GM12878 (cell line): ENCODE results near the gene IFT88. TPM values are rescaled to one million over a fixed set of nuclear protein-coding genes. Genes with fewer than 3 reads are reported as not detected.

ENCODE experiments used
- ATAC-seq: fragments of 200-7000 bp; cut with Tn5 transposase; 3 replicates; pipeline ENCODE4 v1.9.1; 2020; ENCODE audit warnings: mild to moderate bottlenecking, moderate library complexity
- BruUV-seq: library from RNA; stranded (reverse); fragments of 400-500 nt; replicated peaks from 2 replicates; lab custom pipeline; 2021; lab: Mats Ljungman, UMichigan
- CTCF ChIA-PET: fragments of 300-600 bp; sonication (Branson Sonifier 250); formaldehyde crosslinking; extraction: SDS; loops from one replicate; lab custom pipeline; 2021; ENCODE audit warnings: inconsistent platforms; lab: Yijun Ruan, JAX
- POLR2A ChIA-PET: fragments of 350-600 bp; formaldehyde crosslinking; extraction: SDS; loops from one replicate; lab custom pipeline; 2021; ENCODE audit warnings: inconsistent platforms; lab: Charles Lee
- RAD21 ChIA-PET: fragments of 300-600 bp; sonication (Branson Sonifier 250); formaldehyde crosslinking; loops from one replicate; lab custom pipeline; 2023; ENCODE audit warnings: antibody characterized with exemption; ENCODE audit not compliant: unreplicated experiment; lab: Charles Lee
- SMC1A ChIA-PET: fragments of 300-600 bp; sonication (Branson Sonifier 250); formaldehyde crosslinking; loops from one replicate; lab custom pipeline; 2023; ENCODE audit not compliant: unreplicated experiment, uncharacterized antibody; lab: Charles Lee
- DNase-seq: peaks from one replicate; pipeline ENCODE4 v3.0.0-alpha.2; 2011; ENCODE audit warnings: low read depth, low spot score
- FAIRE-seq: peaks from 3 replicates; lab custom pipeline; 2011; peaks lifted over from hg19 to GRCh38; lab: Jason Lieb, UNC
- H2AFZ ChIP-seq: 2 replicates; pipeline ENCODE4 v1.6.0; 2011; ENCODE audit warnings: low read depth, low read length, control low read depth; ENCODE audit not compliant: control insufficient read depth
- H3K27ac ChIP-seq: 2 replicates; pipeline ENCODE4 v1.5.1; 2011; ENCODE audit warnings: control low read depth; ENCODE audit not compliant: control insufficient read depth, insufficient read depth
- H3K27me3 ChIP-seq, 2 experiments: replicated peaks in 1 of 2; 2 replicates each; pipeline versions ENCODE4 v1.6.0 to v1.6.1; 2011; ENCODE audit warnings: low read length in 1 of 2; ENCODE audit not compliant: control insufficient read depth in 2 of 2, insufficient read depth in 2 of 2
- H3K36me3 ChIP-seq, 2 experiments: 2 replicates each; pipeline ENCODE4 v1.5.1; 2011; ENCODE audit warnings: low read length in 1 of 2; ENCODE audit not compliant: control insufficient read depth in 2 of 2, insufficient read depth in 2 of 2
- H3K4me1 ChIP-seq: 2 replicates; pipeline ENCODE4 v1.6.1; 2011; ENCODE audit warnings: mild to moderate bottlenecking, low read length, moderate library complexity, mixed read lengths; ENCODE audit not compliant: control insufficient read depth, insufficient read depth
- H3K4me2 ChIP-seq: 2 replicates; pipeline ENCODE4 v1.6.0; 2011; ENCODE audit warnings: control low read depth; ENCODE audit not compliant: control insufficient read depth, insufficient read depth
- H3K4me3 ChIP-seq: fragments of 200-600 bp; sonication (generic); 2 replicates; pipeline ENCODE4 v1.5.1; 2016
- H3K79me2 ChIP-seq: 2 replicates; pipeline ENCODE4 v1.6.0; 2011; ENCODE audit warnings: low read length; ENCODE audit not compliant: control insufficient read depth, insufficient read depth
- H3K9ac ChIP-seq: 2 replicates; pipeline ENCODE4 v1.8.0; 2011; ENCODE audit warnings: low read length, control low read depth, mixed read lengths; ENCODE audit not compliant: control insufficient read depth, insufficient read depth
- H3K9me3 ChIP-seq: replicated peaks from 3 replicates; pipeline ENCODE4 v1.5.1; 2011; ENCODE audit warnings: mild to moderate bottlenecking, low read length; ENCODE audit not compliant: control insufficient read depth, insufficient read depth
- H4K20me1 ChIP-seq: 2 replicates; pipeline ENCODE4 v1.6.0; 2011; ENCODE audit not compliant: control insufficient read depth, insufficient read depth
- BHLHE40 ChIP-seq, 2 experiments: fragments of 450-650 bp in 1 of 2; IDR thresholded peaks; 2 replicates each; pipeline ENCODE4 v1.6.1; 2011 to 2017; ENCODE audit warnings: low read depth in 2 of 2, borderline replicate concordance in 1 of 2, improper control_type of control experiment in 1 of 2, low read length in 1 of 2, mild to moderate bottlenecking in 1 of 2
- CBFB ChIP-seq: IDR thresholded peaks from 2 replicates; pipeline ENCODE4 v1.6.1; 2016; ENCODE audit warnings: antibody characterized with exemption, low read depth
- CEBPB ChIP-seq, 2 experiments: fragments of 150-350 bp in 1 of 2; IDR thresholded peaks; 2 replicates each; pipeline ENCODE4 v1.6.1; 2012 to 2014; ENCODE audit warnings: low read depth in 2 of 2, low read length in 2 of 2, borderline replicate concordance in 1 of 2, inconsistent platforms in 1 of 2
- CHD2 ChIP-seq: IDR thresholded peaks from 2 replicates; pipeline ENCODE4 v1.6.1; 2011; ENCODE audit warnings: low read depth, low read length, improper control_type of control experiment, borderline replicate concordance
- KLF5 ChIP-seq: fragments of 450-650 bp; IDR thresholded peaks from 2 replicates; pipeline ENCODE4 v1.6.1; 2014; ENCODE audit warnings: mild to moderate bottlenecking; ENCODE audit not compliant: partially characterized antibody
- POLR2AphosphoS5 ChIP-seq: IDR thresholded peaks from 2 replicates; pipeline ENCODE4 v1.6.1; 2011; ENCODE audit warnings: mild to moderate bottlenecking, low read length, inconsistent platforms
- RB1 ChIP-seq: fragments of 450-650 bp; formaldehyde crosslinking; IDR thresholded peaks from 2 replicates; pipeline ENCODE4 v1.6.1; 2017; ENCODE audit warnings: mild to moderate bottlenecking, borderline replicate concordance
- WRNIP1 ChIP-seq: IDR thresholded peaks from 2 replicates; pipeline ENCODE4 v1.6.1; 2011; ENCODE audit warnings: low read depth, low read length, improper control_type of control experiment, borderline replicate concordance
- ZNF217 ChIP-seq: fragments of 450-650 bp; IDR thresholded peaks from 2 replicates; pipeline ENCODE4 v1.6.1; 2017; ENCODE audit warnings: antibody characterized with exemption, mild to moderate bottlenecking
- WGBS: methylation state at CpG from one replicate; pipeline ENCODE4 v1.1.6; 2016; ENCODE audit warnings: low lambda C conversion rate; ENCODE audit not compliant: insufficient replicate concordance, insufficient coverage; ENCODE audit errors: missing lambda C conversion rate; 5-methylcytosine and 5-hydroxymethylcytosine counted together
- in situ Hi-C: fragments of 300-500 bp; cut with MboI; formaldehyde crosslinking; loops from 9 replicates; pipeline ENCODE4 v1.14.3; 2018; ENCODE audit warnings: mixed read lengths
- intact Hi-C: fragments of 100-400 bp; cut with micrococcal nuclease; formaldehyde crosslinking; loops from one replicate; pipeline ENCODE4 v1.14.2; 2022; ENCODE audit not compliant: unreplicated experiment
- polyA plus RNA-seq, 11 experiments: library from polyadenylated mRNA; depleted of rRNA in 4 of 11; unstranded in 6 of 11; stranded (reverse) in 5 of 11; fragments of >200 nt; fragmentation: Nextera tagmentation in 4 of 11; fragmentation: Illumina TruSeq in 1 of 11; extraction: Ambion mirVana in 4 of 11; extraction: Trizol in 1 of 11; gene quantifications; 1 replicate in 1 of 11; 2 replicates in 10 of 11; pipeline versions ENCODE4 v1.2.1 to v1.2.3, GENCODE V29; 2011 to 2016; ENCODE audit warnings: inconsistent platforms in 2 of 11, missing spikeins in 2 of 11, low read depth in 1 of 11
- total RNA-seq, 4 experiments: library from RNA; depleted of rRNA in 3 of 4; stranded (reverse); fragments of >200 nt in 3 of 4; fragmentation: Illumina TruSeq in 1 of 4; extraction: Trizol in 1 of 4; gene quantifications; 2 replicates each; pipeline versions ENCODE4 v1.2.1 to v1.2.3, GENCODE V29; 2013 to 2021
- TF ChIP-seq, protein P1 (sequence below): fragments of 450-650 bp; formaldehyde crosslinking; IDR thresholded peaks from 2 replicates; pipeline ENCODE4 v1.5.0; 2022; ENCODE audit warnings: mild to moderate bottlenecking, missing genetic modification characterization
- TF ChIP-seq, protein P2 (sequence below): fragments of 450-650 bp; IDR thresholded peaks from 2 replicates; pipeline ENCODE4 v1.6.1; 2017; ENCODE audit warnings: borderline replicate concordance
- TF ChIP-seq, protein P3 (sequence below): IDR thresholded peaks from 2 replicates; pipeline ENCODE4 v1.6.1; 2011; ENCODE audit warnings: low read depth, low read length, improper control_type of control experiment, borderline replicate concordance
- TF ChIP-seq, protein P4 (sequence below): IDR thresholded peaks from 2 replicates; pipeline ENCODE4 v1.6.1; 2012; ENCODE audit warnings: improper control_type of control experiment, low read depth, low read length; ENCODE audit not compliant: insufficient replicate concordance

IFT88 gene
- total and polyA plus RNA-seq, 10 of the 15 experiments (the other 5 are each of a cell fraction or from before 2014, with no cell fraction given) = 2.9 to 5.6 (median 4.1) TPM

DNA sequence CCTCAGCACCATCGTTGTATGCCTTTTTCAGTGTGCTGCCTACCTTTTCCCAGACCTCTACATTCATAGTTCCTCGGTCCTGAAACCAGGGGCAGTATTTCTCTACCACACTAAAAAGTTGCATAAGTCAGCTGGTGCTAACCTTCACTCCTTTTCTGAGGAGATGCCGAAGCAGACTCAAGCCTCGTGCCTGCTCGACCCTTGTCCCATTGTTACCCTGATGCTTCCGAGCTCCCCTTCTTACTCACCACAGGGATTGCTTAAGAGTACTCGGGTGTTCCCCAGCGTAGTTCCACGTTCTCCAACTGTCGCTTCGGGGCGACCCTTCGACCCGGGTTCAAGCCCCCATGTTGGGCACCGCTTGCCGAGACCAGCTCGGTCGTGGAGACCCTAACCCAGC lies 117.6 kb downstream of the IFT88 start:
- in situ Hi-C loops = no loop called here
- 75% methylated on average over 18 of the region's 18 CpGs for WGBS
- no peaks in the 10 kb centered on the region for H3K4me1 ChIP-seq
- no peak overlapping the region for H3K27ac ChIP-seq
- SMC1A ChIA-PET = no interaction called here
- H2AFZ ChIP-seq = no peak overlapping the region
- H3K79me2 ChIP-seq = no peaks in the 10 kb centered on the region
- no peak overlapping the region for H3K4me2 ChIP-seq
- no peaks in the 10 kb centered on the region for H3K36me3 ChIP-seq
- intact Hi-C loops = no loop called here
- POLR2A ChIA-PET = no interaction called here
- H3K9me3 ChIP-seq = no peaks in the 10 kb centered on the region
- H3K9ac ChIP-seq = no peak overlapping the region
- no peak for FAIRE-seq
- RAD21 ChIA-PET = no interaction called here
- H4K20me1 ChIP-seq = no peaks in the 10 kb centered on the region
- H3K4me3 ChIP-seq = no peak overlapping the region
- H3K27me3 ChIP-seq = no peaks in the 10 kb centered on the region
- ATAC-seq = no peak
- no TSS peak for BruUV-seq
- CTCF ChIA-PET = interaction anchor here (0.9 kb wide), 1 partner anchor 16 kb away, joined by 4 read pairs; no protein-coding TSS in a partner anchor
- no peak for DNase-seq
- no peak for TF ChIP-seq BHLHE40 (IDR thresholded peaks at IDR 0.05; ENCODE audit: borderline replicate concordance in 1 of 2, low read depth in 2 of 2, low read length in 1 of 2)
- TF ChIP-seq POLR2AphosphoS5 = no peak
- no peak for TF ChIP-seq KLF5
- no peak for TF ChIP-seq RB1
- TF ChIP-seq CBFB = no peak
- no peak for TF ChIP-seq WRNIP1
- no peak for TF ChIP-seq CHD2
- TF ChIP-seq CEBPB (IDR thresholded peaks at IDR 0.05; ENCODE audit: borderline replicate concordance in 1 of 2, low read depth in 2 of 2, low read length in 2 of 2) = no peak
- TF ChIP-seq, protein P1, sequence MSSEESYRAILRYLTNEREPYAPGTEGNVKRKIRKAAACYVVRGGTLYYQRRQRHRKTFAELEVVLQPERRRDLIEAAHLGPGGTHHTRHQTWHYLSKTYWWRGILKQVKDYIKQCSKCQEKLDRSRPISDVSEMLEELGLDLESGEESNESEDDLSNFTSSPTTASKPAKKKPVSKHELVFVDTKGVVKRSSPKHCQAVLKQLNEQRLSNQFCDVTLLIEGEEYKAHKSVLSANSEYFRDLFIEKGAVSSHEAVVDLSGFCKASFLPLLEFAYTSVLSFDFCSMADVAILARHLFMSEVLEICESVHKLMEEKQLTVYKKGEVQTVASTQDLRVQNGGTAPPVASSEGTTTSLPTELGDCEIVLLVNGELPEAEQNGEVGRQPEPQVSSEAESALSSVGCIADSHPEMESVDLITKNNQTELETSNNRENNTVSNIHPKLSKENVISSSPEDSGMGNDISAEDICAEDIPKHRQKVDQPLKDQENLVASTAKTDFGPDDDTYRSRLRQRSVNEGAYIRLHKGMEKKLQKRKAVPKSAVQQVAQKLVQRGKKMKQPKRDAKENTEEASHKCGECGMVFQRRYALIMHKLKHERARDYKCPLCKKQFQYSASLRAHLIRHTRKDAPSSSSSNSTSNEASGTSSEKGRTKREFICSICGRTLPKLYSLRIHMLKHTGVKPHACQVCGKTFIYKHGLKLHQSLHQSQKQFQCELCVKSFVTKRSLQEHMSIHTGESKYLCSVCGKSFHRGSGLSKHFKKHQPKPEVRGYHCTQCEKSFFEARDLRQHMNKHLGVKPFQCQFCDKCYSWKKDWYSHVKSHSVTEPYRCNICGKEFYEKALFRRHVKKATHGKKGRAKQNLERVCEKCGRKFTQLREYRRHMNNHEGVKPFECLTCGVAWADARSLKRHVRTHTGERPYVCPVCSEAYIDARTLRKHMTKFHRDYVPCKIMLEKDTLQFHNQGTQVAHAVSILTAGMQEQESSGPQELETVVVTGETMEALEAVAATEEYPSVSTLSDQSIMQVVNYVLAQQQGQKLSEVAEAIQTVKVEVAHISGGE (CRISPR knock-in tag) = no peak
- TF ChIP-seq, protein P2, sequence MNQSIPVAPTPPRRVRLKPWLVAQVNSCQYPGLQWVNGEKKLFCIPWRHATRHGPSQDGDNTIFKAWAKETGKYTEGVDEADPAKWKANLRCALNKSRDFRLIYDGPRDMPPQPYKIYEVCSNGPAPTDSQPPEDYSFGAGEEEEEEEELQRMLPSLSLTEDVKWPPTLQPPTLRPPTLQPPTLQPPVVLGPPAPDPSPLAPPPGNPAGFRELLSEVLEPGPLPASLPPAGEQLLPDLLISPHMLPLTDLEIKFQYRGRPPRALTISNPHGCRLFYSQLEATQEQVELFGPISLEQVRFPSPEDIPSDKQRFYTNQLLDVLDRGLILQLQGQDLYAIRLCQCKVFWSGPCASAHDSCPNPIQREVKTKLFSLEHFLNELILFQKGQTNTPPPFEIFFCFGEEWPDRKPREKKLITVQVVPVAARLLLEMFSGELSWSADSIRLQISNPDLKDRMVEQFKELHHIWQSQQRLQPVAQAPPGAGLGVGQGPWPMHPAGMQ = no peak
- TF ChIP-seq, protein P3, sequence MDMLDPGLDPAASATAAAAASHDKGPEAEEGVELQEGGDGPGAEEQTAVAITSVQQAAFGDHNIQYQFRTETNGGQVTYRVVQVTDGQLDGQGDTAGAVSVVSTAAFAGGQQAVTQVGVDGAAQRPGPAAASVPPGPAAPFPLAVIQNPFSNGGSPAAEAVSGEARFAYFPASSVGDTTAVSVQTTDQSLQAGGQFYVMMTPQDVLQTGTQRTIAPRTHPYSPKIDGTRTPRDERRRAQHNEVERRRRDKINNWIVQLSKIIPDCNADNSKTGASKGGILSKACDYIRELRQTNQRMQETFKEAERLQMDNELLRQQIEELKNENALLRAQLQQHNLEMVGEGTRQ = no peak
- no peak for TF ChIP-seq ZNF217
- TF ChIP-seq, protein P4, sequence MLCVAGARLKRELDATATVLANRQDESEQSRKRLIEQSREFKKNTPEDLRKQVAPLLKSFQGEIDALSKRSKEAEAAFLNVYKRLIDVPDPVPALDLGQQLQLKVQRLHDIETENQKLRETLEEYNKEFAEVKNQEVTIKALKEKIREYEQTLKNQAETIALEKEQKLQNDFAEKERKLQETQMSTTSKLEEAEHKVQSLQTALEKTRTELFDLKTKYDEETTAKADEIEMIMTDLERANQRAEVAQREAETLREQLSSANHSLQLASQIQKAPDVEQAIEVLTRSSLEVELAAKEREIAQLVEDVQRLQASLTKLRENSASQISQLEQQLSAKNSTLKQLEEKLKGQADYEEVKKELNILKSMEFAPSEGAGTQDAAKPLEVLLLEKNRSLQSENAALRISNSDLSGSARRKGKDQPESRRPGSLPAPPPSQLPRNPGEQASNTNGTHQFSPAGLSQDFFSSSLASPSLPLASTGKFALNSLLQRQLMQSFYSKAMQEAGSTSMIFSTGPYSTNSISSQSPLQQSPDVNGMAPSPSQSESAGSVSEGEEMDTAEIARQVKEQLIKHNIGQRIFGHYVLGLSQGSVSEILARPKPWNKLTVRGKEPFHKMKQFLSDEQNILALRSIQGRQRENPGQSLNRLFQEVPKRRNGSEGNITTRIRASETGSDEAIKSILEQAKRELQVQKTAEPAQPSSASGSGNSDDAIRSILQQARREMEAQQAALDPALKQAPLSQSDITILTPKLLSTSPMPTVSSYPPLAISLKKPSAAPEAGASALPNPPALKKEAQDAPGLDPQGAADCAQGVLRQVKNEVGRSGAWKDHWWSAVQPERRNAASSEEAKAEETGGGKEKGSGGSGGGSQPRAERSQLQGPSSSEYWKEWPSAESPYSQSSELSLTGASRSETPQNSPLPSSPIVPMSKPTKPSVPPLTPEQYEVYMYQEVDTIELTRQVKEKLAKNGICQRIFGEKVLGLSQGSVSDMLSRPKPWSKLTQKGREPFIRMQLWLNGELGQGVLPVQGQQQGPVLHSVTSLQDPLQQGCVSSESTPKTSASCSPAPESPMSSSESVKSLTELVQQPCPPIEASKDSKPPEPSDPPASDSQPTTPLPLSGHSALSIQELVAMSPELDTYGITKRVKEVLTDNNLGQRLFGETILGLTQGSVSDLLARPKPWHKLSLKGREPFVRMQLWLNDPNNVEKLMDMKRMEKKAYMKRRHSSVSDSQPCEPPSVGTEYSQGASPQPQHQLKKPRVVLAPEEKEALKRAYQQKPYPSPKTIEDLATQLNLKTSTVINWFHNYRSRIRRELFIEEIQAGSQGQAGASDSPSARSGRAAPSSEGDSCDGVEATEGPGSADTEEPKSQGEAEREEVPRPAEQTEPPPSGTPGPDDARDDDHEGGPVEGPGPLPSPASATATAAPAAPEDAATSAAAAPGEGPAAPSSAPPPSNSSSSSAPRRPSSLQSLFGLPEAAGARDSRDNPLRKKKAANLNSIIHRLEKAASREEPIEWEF = no peak
